Esophagus muscularis mucosa (tissue), 3 donors: ENCODE data around the gene RAX.

Experiments used
- POLR2A ChIP-seq: fragments of 450-650 bp; IDR thresholded peaks from one replicate; pipeline ENCODE4 v1.6.1; 2017; ENCODE audit warnings: antibody characterized with exemption, moderate library complexity, mild to moderate bottlenecking, low read depth
- TF ChIP-seq, protein P1 (sequence below), 3 experiments: fragments of 200-600 bp in 2 of 3; fragments of 450-650 bp in 1 of 3; sonication (generic) in 2 of 3; IDR thresholded peaks; one replicate each; pipeline ENCODE4 v1.5.1; 2017 to 2019; ENCODE audit warnings: antibody characterized with exemption in 3 of 3, mild to moderate bottlenecking in 2 of 3, moderate library complexity in 1 of 3

DNA sequence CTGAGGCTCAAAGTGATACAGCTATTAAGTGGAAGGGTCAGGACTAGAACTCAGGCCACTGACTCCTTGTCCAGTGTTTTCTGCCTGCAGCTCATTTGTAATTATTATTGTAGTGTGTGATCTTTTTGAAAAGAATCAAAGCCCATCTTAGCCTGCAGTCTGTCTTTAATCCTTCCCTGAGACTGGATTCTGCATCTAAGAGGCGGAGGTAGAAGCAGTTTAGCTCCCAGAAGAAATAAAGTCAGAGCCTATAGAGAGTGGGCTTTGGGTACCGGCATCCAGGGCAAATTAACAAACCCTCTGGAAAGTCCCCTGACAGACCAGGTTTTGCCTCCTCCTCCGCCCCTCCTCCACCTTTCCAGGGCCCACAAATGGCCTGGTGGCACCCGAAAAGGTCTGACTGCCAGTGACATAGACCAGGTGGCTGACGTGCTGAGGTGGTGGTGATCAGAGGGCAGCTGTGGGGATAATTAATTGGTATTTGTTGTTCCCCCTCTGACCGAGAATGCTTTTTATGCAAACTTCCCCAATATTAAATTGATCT, 2.2 kb upstream of the RAX start:
- TF ChIP-seq, protein P1, sequence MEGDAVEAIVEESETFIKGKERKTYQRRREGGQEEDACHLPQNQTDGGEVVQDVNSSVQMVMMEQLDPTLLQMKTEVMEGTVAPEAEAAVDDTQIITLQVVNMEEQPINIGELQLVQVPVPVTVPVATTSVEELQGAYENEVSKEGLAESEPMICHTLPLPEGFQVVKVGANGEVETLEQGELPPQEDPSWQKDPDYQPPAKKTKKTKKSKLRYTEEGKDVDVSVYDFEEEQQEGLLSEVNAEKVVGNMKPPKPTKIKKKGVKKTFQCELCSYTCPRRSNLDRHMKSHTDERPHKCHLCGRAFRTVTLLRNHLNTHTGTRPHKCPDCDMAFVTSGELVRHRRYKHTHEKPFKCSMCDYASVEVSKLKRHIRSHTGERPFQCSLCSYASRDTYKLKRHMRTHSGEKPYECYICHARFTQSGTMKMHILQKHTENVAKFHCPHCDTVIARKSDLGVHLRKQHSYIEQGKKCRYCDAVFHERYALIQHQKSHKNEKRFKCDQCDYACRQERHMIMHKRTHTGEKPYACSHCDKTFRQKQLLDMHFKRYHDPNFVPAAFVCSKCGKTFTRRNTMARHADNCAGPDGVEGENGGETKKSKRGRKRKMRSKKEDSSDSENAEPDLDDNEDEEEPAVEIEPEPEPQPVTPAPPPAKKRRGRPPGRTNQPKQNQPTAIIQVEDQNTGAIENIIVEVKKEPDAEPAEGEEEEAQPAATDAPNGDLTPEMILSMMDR (IDR thresholded peaks at IDR 0.05): no peak
- TF ChIP-seq POLR2A: no peak
